Measurements from ENCODE around the gene NLRP7.
A peak's percentile ranks its signal among the peaks of the same experiment; 100 is the strongest.
"Not testable (repeated sequence)": the region's sequence is repeated elsewhere in the genome, so short reads cannot be mapped to it uniquely, and the experiment has no call there.

NLRP7 gene

DNA sequence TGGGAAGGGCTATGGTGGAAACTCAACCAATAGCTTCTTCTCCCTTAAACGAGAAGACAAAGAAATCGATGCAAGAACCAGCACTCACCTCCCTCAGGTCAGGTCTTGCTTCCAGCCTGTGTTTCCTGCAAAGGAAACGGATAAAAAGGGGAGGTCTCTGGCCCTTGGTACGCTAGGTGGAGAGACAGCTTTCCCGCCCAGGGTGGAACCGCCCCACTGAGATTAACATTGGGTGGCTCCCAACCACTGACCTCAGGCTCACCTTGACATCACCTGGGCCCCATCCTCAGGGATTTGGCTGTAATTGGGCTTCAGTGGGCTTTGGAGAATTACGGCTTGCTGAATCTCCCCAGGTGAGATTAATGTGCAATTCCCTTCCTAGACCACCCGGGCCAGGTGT lies at the start of gene NLRP7:
Gene NLRP7 (minus strand): TSS at position 150 of the 400 bp plus-strand sequence.
- TF ChIP-seq, protein P1, sequence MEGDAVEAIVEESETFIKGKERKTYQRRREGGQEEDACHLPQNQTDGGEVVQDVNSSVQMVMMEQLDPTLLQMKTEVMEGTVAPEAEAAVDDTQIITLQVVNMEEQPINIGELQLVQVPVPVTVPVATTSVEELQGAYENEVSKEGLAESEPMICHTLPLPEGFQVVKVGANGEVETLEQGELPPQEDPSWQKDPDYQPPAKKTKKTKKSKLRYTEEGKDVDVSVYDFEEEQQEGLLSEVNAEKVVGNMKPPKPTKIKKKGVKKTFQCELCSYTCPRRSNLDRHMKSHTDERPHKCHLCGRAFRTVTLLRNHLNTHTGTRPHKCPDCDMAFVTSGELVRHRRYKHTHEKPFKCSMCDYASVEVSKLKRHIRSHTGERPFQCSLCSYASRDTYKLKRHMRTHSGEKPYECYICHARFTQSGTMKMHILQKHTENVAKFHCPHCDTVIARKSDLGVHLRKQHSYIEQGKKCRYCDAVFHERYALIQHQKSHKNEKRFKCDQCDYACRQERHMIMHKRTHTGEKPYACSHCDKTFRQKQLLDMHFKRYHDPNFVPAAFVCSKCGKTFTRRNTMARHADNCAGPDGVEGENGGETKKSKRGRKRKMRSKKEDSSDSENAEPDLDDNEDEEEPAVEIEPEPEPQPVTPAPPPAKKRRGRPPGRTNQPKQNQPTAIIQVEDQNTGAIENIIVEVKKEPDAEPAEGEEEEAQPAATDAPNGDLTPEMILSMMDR (IDR thresholded peaks at IDR 0.05) = no peak
- Mint-ChIP-seq H3K27ac (no peak within 1 kb of the TSS), H3K27me3 (ENCODE audit: low read depth, poor library complexity) (peaks cover 3% of the 10 kb centered on the region), H3K36me3 (ENCODE audit: low read depth) (no peaks in the 10 kb centered on the region), H3K4me3 (no peak within 1 kb of the TSS), H3K9me3 (peaks cover 71% of the 10 kb centered on the region), H3K4me1 (no peaks in the 10 kb centered on the region)
- no peak for DNase-seq

DNA sequence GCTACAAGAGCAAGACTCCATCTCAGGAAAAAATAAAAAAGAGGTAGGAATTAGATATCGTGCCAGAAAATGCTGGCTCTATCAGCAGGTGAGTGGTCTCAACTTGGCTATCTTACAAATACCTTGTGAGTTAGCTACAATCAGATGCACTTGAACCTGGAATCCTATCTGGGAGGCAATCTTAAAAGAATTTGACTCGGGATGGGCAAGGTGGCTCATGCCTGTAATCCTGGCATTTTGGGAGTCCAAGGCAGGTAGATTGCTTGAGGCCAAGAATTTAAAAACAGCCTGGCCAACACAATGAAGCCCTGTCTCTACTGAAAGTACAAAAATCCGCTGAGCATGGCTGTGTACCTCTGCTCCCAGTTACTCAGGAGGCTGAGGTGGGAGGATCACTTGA lies 48.2 kb upstream of the NLRP7 start:
- TF ChIP-seq, protein P1 (IDR thresholded peaks at IDR 0.05) = no peak
- Mint-ChIP-seq H3K9me3 (peaks cover 57% of the 10 kb centered on the region), H3K4me3 (no peak overlapping the region), H3K27me3 (ENCODE audit: low read depth, poor library complexity) (no peaks in the 10 kb centered on the region), H3K4me1 (no peaks in the 10 kb centered on the region), H3K36me3 (ENCODE audit: low read depth) (peaks cover 33% of the 10 kb centered on the region), H3K27ac (no peak overlapping the region)
- DNase-seq = no peak

DNA sequence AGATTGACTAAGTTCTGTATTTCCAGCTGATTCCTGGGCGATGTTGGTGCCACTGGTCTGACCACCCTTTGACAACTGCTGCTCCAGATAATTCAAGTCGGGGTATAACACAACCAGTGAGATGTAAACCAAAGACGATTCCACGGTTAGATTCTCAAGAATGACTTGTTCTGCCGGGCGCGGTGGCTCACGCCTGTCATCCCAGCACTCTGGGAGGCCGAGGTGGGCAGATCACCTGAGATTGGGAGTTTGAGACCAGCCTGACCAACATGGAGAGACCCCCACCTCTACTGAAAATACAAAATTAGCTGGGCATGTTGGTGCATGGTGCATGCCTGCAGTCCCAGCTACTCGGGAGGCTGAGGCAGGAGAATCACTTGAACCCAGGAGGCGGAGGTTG lies 42.2 kb upstream of the NLRP7 start:
- Mint-ChIP-seq H3K9me3 (peaks cover 53% of the 10 kb centered on the region), H3K36me3 (ENCODE audit: low read depth) (peaks cover 47% of the 10 kb centered on the region)
- H3K27ac Mint-ChIP-seq; H3K27me3 Mint-ChIP-seq (ENCODE audit: low read depth, poor library complexity); H3K4me3 Mint-ChIP-seq; H3K4me1 Mint-ChIP-seq; DNase-seq: not testable (repeated sequence)

DNA sequence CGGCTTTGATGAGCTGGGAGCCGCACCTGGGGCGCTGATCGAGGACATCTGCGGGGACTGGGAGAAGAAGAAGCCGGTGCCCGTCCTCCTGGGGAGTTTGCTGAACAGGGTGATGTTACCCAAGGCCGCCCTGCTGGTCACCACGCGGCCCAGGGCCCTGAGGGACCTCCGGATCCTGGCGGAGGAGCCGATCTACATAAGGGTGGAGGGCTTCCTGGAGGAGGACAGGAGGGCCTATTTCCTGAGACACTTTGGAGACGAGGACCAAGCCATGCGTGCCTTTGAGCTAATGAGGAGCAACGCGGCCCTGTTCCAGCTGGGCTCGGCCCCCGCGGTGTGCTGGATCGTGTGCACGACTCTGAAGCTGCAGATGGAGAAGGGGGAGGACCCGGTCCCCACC lies 35.2 kb upstream of the NLRP7 start:
- DNase-seq; H3K27me3 Mint-ChIP-seq (ENCODE audit: low read depth, poor library complexity); H3K27ac Mint-ChIP-seq; H3K4me3 Mint-ChIP-seq; H3K4me1 Mint-ChIP-seq: not testable (repeated sequence)
- peaks cover 19% of the 10 kb centered on the region for H3K36me3 Mint-ChIP-seq (ENCODE audit: low read depth)
- H3K9me3 Mint-ChIP-seq = peaks cover 45% of the 10 kb centered on the region

DNA sequence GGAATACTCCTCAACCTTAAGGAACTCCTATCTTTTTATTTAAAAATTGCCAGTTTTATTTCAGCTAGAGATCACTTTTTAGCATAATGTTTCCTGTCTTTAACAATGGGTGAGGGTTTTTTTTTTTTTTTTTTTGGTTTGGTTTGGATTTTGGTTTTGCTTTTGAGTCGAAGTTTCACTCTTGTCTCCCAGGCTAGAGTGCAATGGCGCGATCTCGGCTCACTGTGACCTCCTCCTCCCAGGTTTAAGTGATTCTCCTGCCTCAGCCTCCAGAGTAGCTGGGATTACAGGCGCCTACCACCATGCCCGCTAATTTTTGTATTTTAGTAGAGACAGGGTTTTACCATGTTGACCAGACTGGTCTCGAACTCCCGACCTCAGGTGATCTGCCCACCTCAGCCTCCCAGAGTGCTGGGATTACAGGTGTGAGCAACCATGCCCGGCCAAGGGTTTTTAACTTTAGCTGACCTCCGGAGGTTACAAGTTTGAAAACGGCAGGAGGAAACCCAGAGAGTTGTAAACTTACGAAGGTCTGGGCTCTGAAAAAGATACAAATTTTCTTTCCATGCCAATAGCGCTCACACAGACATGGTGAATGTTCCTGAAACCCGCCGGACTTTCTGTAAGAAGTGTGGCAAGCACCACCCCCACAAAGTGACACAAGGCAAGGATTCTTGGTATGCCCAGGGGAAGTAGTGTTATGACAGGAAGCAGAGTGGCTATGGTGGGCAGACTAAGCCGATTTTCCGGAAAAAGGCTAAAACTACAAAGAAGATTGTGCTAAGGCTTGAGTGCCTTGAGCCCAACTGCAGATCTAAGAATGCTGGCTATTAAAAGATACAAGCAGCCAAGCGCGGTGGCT lies 26.1 kb upstream of the NLRP7 start:
- not testable (repeated sequence) for H3K27ac Mint-ChIP-seq; DNase-seq; H3K4me1 Mint-ChIP-seq; H3K4me3 Mint-ChIP-seq; H3K27me3 Mint-ChIP-seq (ENCODE audit: low read depth, poor library complexity)
- peaks cover 58% of the 10 kb centered on the region for H3K9me3 Mint-ChIP-seq
- H3K36me3 Mint-ChIP-seq (ENCODE audit: low read depth) = peaks cover 18% of the 10 kb centered on the region

DNA sequence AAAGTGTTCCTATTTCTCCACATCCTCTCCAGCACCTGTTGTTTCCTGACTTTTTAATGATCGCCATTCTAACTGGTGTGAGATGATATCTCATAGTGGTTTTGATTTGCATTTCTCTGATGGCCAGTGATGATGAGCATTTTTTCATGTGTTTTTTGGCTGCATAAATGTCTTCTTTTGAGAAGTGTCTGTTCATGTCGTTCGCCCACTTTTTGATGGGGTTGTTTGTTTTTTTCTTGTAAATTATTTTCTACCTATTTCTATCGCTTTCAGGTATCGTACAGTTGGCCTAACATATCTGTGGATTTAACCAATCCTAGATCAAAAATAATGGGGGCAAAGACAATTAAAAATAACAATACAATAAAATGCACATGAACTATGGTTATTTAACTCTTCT lies 24.1 kb upstream of the NLRP7 start:
- H3K27me3 Mint-ChIP-seq (ENCODE audit: low read depth, poor library complexity); H3K27ac Mint-ChIP-seq; DNase-seq; H3K4me1 Mint-ChIP-seq; H3K4me3 Mint-ChIP-seq: not testable (repeated sequence)
- Mint-ChIP-seq H3K9me3 (peaks cover 57% of the 10 kb centered on the region), H3K36me3 (ENCODE audit: low read depth) (peaks cover 18% of the 10 kb centered on the region)

DNA sequence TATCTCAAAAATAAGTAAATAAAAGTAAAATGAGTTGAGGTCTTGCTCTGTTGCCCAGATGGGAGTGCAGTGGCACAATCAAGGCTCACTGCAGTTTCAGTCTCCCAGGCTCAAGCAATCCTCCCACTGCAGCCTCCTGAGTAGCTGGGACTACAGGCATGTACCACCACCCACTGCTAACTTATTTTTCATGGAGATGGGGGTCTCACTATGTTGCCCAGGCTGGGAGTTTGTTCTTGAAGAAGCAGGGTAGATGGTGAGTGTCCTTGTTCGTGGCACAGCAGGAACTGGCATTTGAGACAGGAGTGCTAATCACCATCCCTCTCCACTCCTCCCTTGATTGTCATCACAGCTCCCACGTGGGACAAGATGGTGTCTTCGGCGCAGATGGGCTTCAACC lies 22.3 kb upstream of the NLRP7 start:
- no peak overlapping the region for H3K27ac Mint-ChIP-seq
- peaks cover 48% of the 10 kb centered on the region for H3K9me3 Mint-ChIP-seq
- TF ChIP-seq, protein P1 (IDR thresholded peaks at IDR 0.05) = no peak
- H3K27me3 Mint-ChIP-seq (ENCODE audit: low read depth, poor library complexity) = peaks cover 9% of the 10 kb centered on the region
- peaks cover 18% of the 10 kb centered on the region for H3K36me3 Mint-ChIP-seq (ENCODE audit: low read depth)
- H3K4me3 Mint-ChIP-seq = no peak overlapping the region
- no peak for DNase-seq
- no peaks in the 10 kb centered on the region for H3K4me1 Mint-ChIP-seq

DNA sequence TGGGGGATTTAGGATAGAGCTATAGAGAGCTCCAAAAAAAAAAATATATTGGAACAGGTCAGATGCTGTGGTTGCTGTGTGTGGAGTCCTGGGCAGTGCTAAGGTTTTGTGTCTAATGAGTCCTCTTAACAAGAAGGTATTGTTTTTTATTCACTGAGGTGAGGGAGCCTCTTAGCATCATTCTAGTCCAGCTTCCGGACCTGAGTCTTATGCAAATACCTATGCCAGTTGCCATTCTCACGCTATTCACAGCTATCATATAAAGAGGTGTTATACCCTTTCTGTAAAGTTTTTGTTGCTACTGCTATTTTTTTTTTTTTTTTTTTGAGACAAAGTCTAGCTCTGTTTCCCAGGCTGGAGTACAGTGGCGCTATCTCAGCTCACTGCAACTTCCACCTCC lies 20.3 kb upstream of the NLRP7 start:
- Mint-ChIP-seq H3K4me1 (no peaks in the 10 kb centered on the region), H3K27me3 (ENCODE audit: low read depth, poor library complexity) (peaks cover 9% of the 10 kb centered on the region), H3K27ac (no peak overlapping the region), H3K9me3 (peaks cover 46% of the 10 kb centered on the region), H3K4me3 (peak overlapping the region; percentile 67), H3K36me3 (ENCODE audit: low read depth) (peaks cover 18% of the 10 kb centered on the region)
- TF ChIP-seq, protein P1 (IDR thresholded peaks at IDR 0.05) = no peak
- DNase-seq = no peak

DNA sequence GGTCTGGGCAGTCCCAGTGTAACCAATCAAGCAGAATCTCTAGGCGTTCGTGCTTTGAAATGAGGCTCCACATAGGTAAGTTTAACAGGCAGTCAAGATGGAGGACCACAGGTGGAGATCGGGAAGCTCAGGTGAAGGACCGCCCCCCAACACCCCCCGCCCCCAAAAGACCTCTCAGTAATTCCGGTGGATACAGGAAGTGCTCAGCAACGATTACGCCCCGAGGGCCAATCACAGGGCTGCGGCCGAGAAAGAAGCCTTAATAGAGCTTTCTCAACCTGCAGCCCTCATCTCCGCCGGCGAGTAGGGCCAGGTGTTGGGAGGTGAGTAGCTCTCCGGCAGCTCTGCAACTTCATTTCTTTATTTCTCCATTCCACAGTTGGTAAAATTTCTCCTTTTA lies 17.7 kb upstream of the NLRP7 start:
- not testable (repeated sequence) for H3K36me3 Mint-ChIP-seq (ENCODE audit: low read depth); H3K4me3 Mint-ChIP-seq; DNase-seq; H3K27ac Mint-ChIP-seq; H3K4me1 Mint-ChIP-seq; H3K27me3 Mint-ChIP-seq (ENCODE audit: low read depth, poor library complexity)
- peaks cover 43% of the 10 kb centered on the region for H3K9me3 Mint-ChIP-seq
